GM12892 (cell line): Measurements from ENCODE around the gene LYSMD2.

ENCODE experiments used
- POLR2A ChIP-seq: IDR thresholded peaks from 2 replicates; pipeline ENCODE4 v1.6.1; 2011; ENCODE audit warnings: low read depth, low read length, control low read depth
- POLR2AphosphoS5 ChIP-seq: IDR thresholded peaks from 2 replicates; pipeline ENCODE4 v1.6.1; 2011; ENCODE audit warnings: low read depth, low read length, control low read depth

- TF ChIP-seq POLR2A (no peak), POLR2AphosphoS5 (no peak)
Measured at GRCh38 chr15:51757450-51757849, 20.0 kb upstream of the LYSMD2 start.
